Mesenchymal stem cell (in vitro differentiated cells and primary cell): ENCODE measurements around the gene CKMT2.

Source experiments
- DNase-seq: peaks from one replicate; pipeline ENCODE4 v3.0.0-alpha.2; 2013
- H2AFZ ChIP-seq: one replicate; pipeline ENCODE4 v1.6.1; 2013; ENCODE audit warnings: low read depth, mild to moderate bottlenecking, control low read depth, inconsistent platforms, low read length, moderate library complexity
- H2AK5ac ChIP-seq: 2 replicates; pipeline ENCODE4 v1.6.1; 2013; ENCODE audit warnings: low read length, moderate library complexity, mild to moderate bottlenecking, inconsistent platforms; ENCODE audit not compliant: severe bottlenecking
- H2BK120ac ChIP-seq: one replicate; pipeline ENCODE4 v1.6.1; 2013; ENCODE audit warnings: low read depth, mild to moderate bottlenecking, inconsistent platforms, low read length, moderate library complexity
- H2BK12ac ChIP-seq, 2 experiments: one replicate each; pipeline ENCODE4 v1.6.1; 2013; ENCODE audit warnings: inconsistent platforms in 2 of 2, low read length in 2 of 2, mild to moderate bottlenecking in 2 of 2, moderate library complexity in 2 of 2, control low read depth in 1 of 2
- H2BK15ac ChIP-seq: one replicate; pipeline ENCODE4 v1.6.1; 2013; ENCODE audit warnings: mild to moderate bottlenecking, low read depth, inconsistent platforms; ENCODE audit not compliant: poor library complexity, severe bottlenecking
- H2BK5ac ChIP-seq: 2 replicates; pipeline ENCODE4 v1.6.1; 2013; ENCODE audit warnings: low read depth, mild to moderate bottlenecking, low read length, control low read depth, inconsistent platforms; ENCODE audit not compliant: poor library complexity, severe bottlenecking
- H3K14ac ChIP-seq, 2 experiments: one replicate each; pipeline ENCODE4 v1.6.1; 2013; ENCODE audit warnings: inconsistent platforms in 2 of 2, low read length in 2 of 2, control low read depth in 1 of 2, mild to moderate bottlenecking in 1 of 2, moderate library complexity in 1 of 2
- H3K18ac ChIP-seq, 2 experiments: one replicate each; pipeline ENCODE4 v1.6.1; 2013; ENCODE audit warnings: inconsistent platforms in 2 of 2, low read length in 2 of 2, control low read depth in 1 of 2, low read depth in 1 of 2, mild to moderate bottlenecking in 1 of 2
- H3K23ac ChIP-seq, 2 experiments: one replicate each; pipeline ENCODE4 v1.6.1; 2013; ENCODE audit warnings: inconsistent platforms in 2 of 2, low read length in 2 of 2, mild to moderate bottlenecking in 2 of 2, moderate library complexity in 2 of 2, control low read depth in 1 of 2
- H3K27ac ChIP-seq: 2 replicates; pipeline ENCODE4 v1.5.1; 2013; ENCODE audit warnings: mild to moderate bottlenecking, moderate library complexity, low read length, control low read depth, inconsistent platforms; ENCODE audit not compliant: poor library complexity, severe bottlenecking
- H3K27me3 ChIP-seq, 2 experiments: 2 replicates each; pipeline versions ENCODE4 v1.6.1 to v1.7.0; 2013; ENCODE audit warnings: low read length in 2 of 2, mild to moderate bottlenecking in 2 of 2, moderate library complexity in 2 of 2, control low read depth in 1 of 2, inconsistent platforms in 1 of 2; ENCODE audit not compliant: control insufficient read depth in 1 of 2, insufficient read depth in 1 of 2
- H3K36me3 ChIP-seq, 2 experiments: 2 replicates each; pipeline versions ENCODE4 v1.6.1 to v1.7.0; 2013; ENCODE audit warnings: low read length in 2 of 2, control low read depth in 1 of 2, inconsistent platforms in 1 of 2, low read depth in 1 of 2, mild to moderate bottlenecking in 1 of 2; ENCODE audit not compliant: insufficient read depth in 2 of 2, control insufficient read depth in 1 of 2
- H3K4ac ChIP-seq, 2 experiments: one replicate each; pipeline ENCODE4 v1.6.1; 2013; ENCODE audit warnings: inconsistent platforms in 2 of 2, low read length in 2 of 2, mild to moderate bottlenecking in 2 of 2, moderate library complexity in 2 of 2, control low read depth in 1 of 2, low read depth in 1 of 2
- H3K4me1 ChIP-seq: 2 replicates; pipeline ENCODE4 v1.6.1; 2013; ENCODE audit warnings: low read depth, low read length, control low read depth; ENCODE audit not compliant: control insufficient read depth, insufficient read depth
- H3K4me2 ChIP-seq: 2 replicates; pipeline ENCODE4 v1.6.1; 2013; ENCODE audit warnings: low read length, mild to moderate bottlenecking, inconsistent platforms; ENCODE audit not compliant: poor library complexity, severe bottlenecking
- H3K4me3 ChIP-seq, 2 experiments: 2 replicates each; pipeline versions ENCODE4 v1.5.1 to v1.7.0; 2013; ENCODE audit warnings: low read length in 2 of 2, mild to moderate bottlenecking in 2 of 2, control low read depth in 1 of 2, low read depth in 1 of 2; ENCODE audit not compliant: insufficient read depth in 1 of 2
- H3K79me1 ChIP-seq: replicated peaks from 2 replicates; pipeline ENCODE4 v1.6.1; 2013; ENCODE audit warnings: mild to moderate bottlenecking, control low read depth, low read length, inconsistent platforms; ENCODE audit not compliant: poor library complexity, severe bottlenecking
- H3K9ac ChIP-seq: 2 replicates; pipeline ENCODE4 v1.7.0; 2013; ENCODE audit warnings: mild to moderate bottlenecking, low read length, moderate library complexity
- H3K9me3 ChIP-seq: 2 replicates; pipeline ENCODE4 v1.7.0; 2013; ENCODE audit warnings: mild to moderate bottlenecking, low read length; ENCODE audit not compliant: control insufficient read depth
- H4K8ac ChIP-seq: one replicate; pipeline ENCODE4 v1.6.1; 2013; ENCODE audit warnings: inconsistent platforms, mild to moderate bottlenecking, low read length, moderate library complexity
- H4K91ac ChIP-seq: one replicate; pipeline ENCODE4 v1.6.1; 2013; ENCODE audit warnings: mild to moderate bottlenecking, low read length, inconsistent platforms
- WGBS: methylation state at CpG from one replicate; pipeline ENCODE4 v1.1.7; 2013; ENCODE audit warnings: mixed read lengths; 5-methylcytosine and 5-hydroxymethylcytosine counted together

Gene CKMT2

GRCh38 chr5:81235287-81236072 is 2.4 kb downstream of the CKMT2 start:
- H3K27ac ChIP-seq = no peak overlapping the region
- no peak overlapping the region for H3K14ac ChIP-seq
- WGBS = 91% methylated on average over 10 of the region's 10 CpGs
- no peak overlapping the region for H4K8ac ChIP-seq
- no peak overlapping the region for H3K4me3 ChIP-seq
- H2AK5ac ChIP-seq = no peak overlapping the region
- H3K18ac ChIP-seq = no peak overlapping the region
- peaks cover 5% of the 10 kb centered on the region for H3K4me1 ChIP-seq
- no peak overlapping the region for H3K4me2 ChIP-seq
- H3K27me3 ChIP-seq = no peaks in the 10 kb centered on the region
- no peak overlapping the region for H2BK120ac ChIP-seq
- peaks cover 0 to 4% of the 10 kb centered on the region in 2 experiments for H3K36me3 ChIP-seq
- DNase-seq = no peak
- no peak overlapping the region for H2BK15ac ChIP-seq
- no peak overlapping the region for H3K9ac ChIP-seq
- H3K79me1 ChIP-seq = peaks cover 1% of the 10 kb centered on the region
- H2BK5ac ChIP-seq = no peak overlapping the region
- no peak overlapping the region for H4K91ac ChIP-seq
- no peak overlapping the region for H2BK12ac ChIP-seq
- no peak overlapping the region for H3K4ac ChIP-seq
- H2AFZ ChIP-seq = no peak overlapping the region
- H3K9me3 ChIP-seq = no peaks in the 10 kb centered on the region
- no peak overlapping the region for H3K23ac ChIP-seq

GRCh38 chr5:81238460-81238859 is 5.3 kb downstream of the CKMT2 start:
- no peak overlapping the region for H2AK5ac ChIP-seq
- no peaks in the 10 kb centered on the region for H3K4me1 ChIP-seq
- H3K79me1 ChIP-seq = peaks cover 1% of the 10 kb centered on the region
- no peak overlapping the region for H3K27ac ChIP-seq
- no peak overlapping the region for H3K4me3 ChIP-seq
- no peak for DNase-seq
- H4K8ac ChIP-seq = no peak overlapping the region
- no peak overlapping the region for H3K14ac ChIP-seq
- no peak overlapping the region for H3K4me2 ChIP-seq
- no peaks in the 10 kb centered on the region for H3K9me3 ChIP-seq
- H3K9ac ChIP-seq = no peak overlapping the region
- H2BK5ac ChIP-seq = no peak overlapping the region
- H3K18ac ChIP-seq = no peak overlapping the region
- H2BK15ac ChIP-seq = no peak overlapping the region
- H3K36me3 ChIP-seq = peaks cover 0 to 4% of the 10 kb centered on the region in 2 experiments
- H3K23ac ChIP-seq = no peak overlapping the region
- H2AFZ ChIP-seq = no peak overlapping the region
- no peak overlapping the region for H3K4ac ChIP-seq
- no peaks in the 10 kb centered on the region for H3K27me3 ChIP-seq
- H2BK12ac ChIP-seq = no peak overlapping the region
- 98% methylated on average over 3 of the region's 4 CpGs for WGBS
- no peak overlapping the region for H4K91ac ChIP-seq
- H2BK120ac ChIP-seq = no peak overlapping the region

- 74% methylated on average over 3 of the region's 5 CpGs for WGBS
- Histone ChIP-seq H3K27ac (no peak overlapping the region), H3K36me3 (peaks cover 0 to 4% of the 10 kb centered on the region in 2 experiments), H3K4ac (no peak overlapping the region), H3K4me3 (no peak overlapping the region), H3K18ac (no peak overlapping the region), H4K8ac (no peak overlapping the region), H4K91ac (no peak overlapping the region), H3K9me3 (no peaks in the 10 kb centered on the region), H2BK5ac (no peak overlapping the region), H3K4me2 (no peak overlapping the region), H3K14ac (no peak overlapping the region), H3K4me1 (no peaks in the 10 kb centered on the region), H2AK5ac (no peak overlapping the region), H2AFZ (no peak overlapping the region), H3K23ac (no peak overlapping the region), H2BK120ac (no peak overlapping the region), H2BK15ac (no peak overlapping the region), H2BK12ac (no peak overlapping the region), H3K9ac (no peak overlapping the region), H3K27me3 (no peaks in the 10 kb centered on the region), H3K79me1 (peaks cover 1% of the 10 kb centered on the region)
- no peak for DNase-seq
These were observed 6.5 kb downstream of the CKMT2 start for GRCh38 chr5:81239613-81240012.

GRCh38 chr5:81241001-81241400 is 7.9 kb downstream of the CKMT2 start:
- H2BK12ac ChIP-seq = no peak overlapping the region
- no peak overlapping the region for H3K18ac ChIP-seq
- no peak overlapping the region for H3K4ac ChIP-seq
- H3K27ac ChIP-seq = no peak overlapping the region
- no peaks in the 10 kb centered on the region for H3K9me3 ChIP-seq
- H3K27me3 ChIP-seq = no peaks in the 10 kb centered on the region
- no peak overlapping the region for H2AK5ac ChIP-seq
- no peaks in the 10 kb centered on the region for H3K36me3 ChIP-seq
- H3K79me1 ChIP-seq = peaks cover 1% of the 10 kb centered on the region
- no peak overlapping the region for H3K4me3 ChIP-seq
- H4K8ac ChIP-seq = no peak overlapping the region
- no peaks in the 10 kb centered on the region for H3K4me1 ChIP-seq
- 84% methylated on average over 4 of the region's 5 CpGs for WGBS
- DNase-seq = no peak
- no peak overlapping the region for H3K23ac ChIP-seq
- no peak overlapping the region for H2AFZ ChIP-seq
- H3K14ac ChIP-seq = no peak overlapping the region
- no peak overlapping the region for H3K4me2 ChIP-seq
- no peak overlapping the region for H2BK120ac ChIP-seq
- H2BK5ac ChIP-seq = no peak overlapping the region
- H3K9ac ChIP-seq = no peak overlapping the region
- no peak overlapping the region for H4K91ac ChIP-seq
- H2BK15ac ChIP-seq = no peak overlapping the region
